CD4-positive, alpha-beta T cell treated with Interleukin-10 for 1 hour (primary cell): ENCODE data around the gene SHISA7.
"Not testable (repeated sequence)": the region's sequence is repeated elsewhere in the genome, so short reads cannot be mapped to it uniquely, and the experiment has no call there.

ENCODE experiments used
- DNase-seq: peaks from one replicate; pipeline ENCODE4 v3.0.0-alpha.2; 2020

Gene SHISA7

GRCh38 chr19:55408533-55408872, 34.6 kb downstream of the SHISA7 start:
- no peak for DNase-seq

DNA sequence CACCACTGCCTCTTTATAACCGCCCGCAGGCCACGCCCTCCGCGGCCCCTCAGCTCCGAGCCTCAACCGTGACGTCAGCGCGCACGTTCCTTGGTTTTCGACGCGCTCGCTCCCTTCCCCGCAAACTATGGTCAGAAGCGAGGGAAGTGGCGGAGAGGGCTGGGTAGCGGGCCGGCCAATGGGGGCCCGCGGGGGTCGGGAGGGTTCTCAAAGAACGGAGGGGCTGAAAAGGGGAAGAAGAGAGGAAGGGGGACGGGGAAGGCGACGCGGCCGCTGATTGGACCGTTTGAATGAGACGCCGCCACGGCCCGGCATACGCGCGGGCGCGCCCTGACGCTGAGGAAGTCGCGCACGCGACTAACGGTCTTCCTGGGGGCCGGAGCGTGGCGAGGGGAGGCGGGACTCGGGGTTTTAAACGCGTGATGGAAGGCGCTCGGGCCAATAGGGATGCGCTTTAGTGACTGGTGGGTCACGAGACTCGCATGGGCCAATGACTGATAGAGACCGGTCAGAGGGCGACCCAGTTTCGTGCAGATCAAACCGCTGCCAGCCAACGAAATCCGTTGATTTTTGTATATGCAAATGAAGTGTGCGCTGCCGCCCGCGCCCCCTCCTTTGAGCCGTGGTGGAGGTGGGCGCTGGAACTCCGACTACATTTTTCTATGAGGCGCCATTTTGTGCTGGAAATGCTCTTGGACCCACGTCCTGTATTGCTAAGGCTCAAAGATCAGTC, 35.1 kb downstream of the SHISA7 start:
- DNase-seq: peak; percentile 99

GRCh38 chr19:55407550-55407799, 35.6 kb downstream of the SHISA7 start, which contains the start of gene UBE2S:
Gene UBE2S (minus strand): TSS chr19:55407788. CDS start chr19:55407589, 199 bp downstream.
- not testable (repeated sequence) for DNase-seq

- peak; percentile 20 for DNase-seq
These were observed 36.1 kb downstream of the SHISA7 start for GRCh38 chr19:55406826-55407549.

DNA sequence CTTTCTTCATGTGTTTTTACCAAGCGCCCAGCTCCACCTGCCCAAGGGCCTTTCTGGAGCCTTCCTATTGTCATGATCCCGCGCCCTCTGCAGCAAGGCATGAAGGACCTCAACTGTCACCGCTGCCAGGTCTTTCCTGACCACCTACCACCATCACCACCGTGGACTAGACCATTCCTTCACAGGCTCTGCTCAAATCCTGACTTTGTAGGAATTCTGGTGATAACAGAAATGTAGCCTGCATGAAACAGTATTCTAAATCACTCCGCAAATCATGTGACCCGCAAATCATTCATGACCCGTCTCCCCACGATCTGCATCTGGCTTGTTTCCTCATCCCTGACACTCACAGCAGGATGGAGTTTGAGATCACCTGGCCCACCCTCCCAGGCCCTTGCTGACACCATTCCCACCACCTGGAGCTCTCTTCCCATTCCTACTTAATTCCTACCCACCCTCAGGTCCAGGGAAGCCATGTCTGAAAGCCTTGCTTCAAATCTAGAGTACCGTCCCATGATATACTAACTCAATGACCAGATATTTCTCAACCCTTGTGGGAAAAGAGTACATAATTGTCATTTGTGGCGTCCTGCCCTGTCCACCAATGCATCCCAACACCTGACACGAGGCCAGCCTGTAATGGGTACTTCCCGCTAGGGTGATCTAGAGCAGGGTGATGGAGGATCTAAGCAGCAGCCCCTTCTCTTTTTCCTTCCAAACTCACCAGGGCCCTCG, 36.8 kb downstream of the SHISA7 start:
- peak; percentile 19 for DNase-seq

GRCh38 chr19:55405638-55406037, 37.5 kb downstream of the SHISA7 start:
- DNase-seq: no peak

GRCh38 chr19:55402509-55402908, 40.6 kb downstream of the SHISA7 start:
- no peak for DNase-seq

- not testable (repeated sequence) for DNase-seq
These were observed 41.7 kb downstream of the SHISA7 start for GRCh38 chr19:55401390-55401789.

DNA sequence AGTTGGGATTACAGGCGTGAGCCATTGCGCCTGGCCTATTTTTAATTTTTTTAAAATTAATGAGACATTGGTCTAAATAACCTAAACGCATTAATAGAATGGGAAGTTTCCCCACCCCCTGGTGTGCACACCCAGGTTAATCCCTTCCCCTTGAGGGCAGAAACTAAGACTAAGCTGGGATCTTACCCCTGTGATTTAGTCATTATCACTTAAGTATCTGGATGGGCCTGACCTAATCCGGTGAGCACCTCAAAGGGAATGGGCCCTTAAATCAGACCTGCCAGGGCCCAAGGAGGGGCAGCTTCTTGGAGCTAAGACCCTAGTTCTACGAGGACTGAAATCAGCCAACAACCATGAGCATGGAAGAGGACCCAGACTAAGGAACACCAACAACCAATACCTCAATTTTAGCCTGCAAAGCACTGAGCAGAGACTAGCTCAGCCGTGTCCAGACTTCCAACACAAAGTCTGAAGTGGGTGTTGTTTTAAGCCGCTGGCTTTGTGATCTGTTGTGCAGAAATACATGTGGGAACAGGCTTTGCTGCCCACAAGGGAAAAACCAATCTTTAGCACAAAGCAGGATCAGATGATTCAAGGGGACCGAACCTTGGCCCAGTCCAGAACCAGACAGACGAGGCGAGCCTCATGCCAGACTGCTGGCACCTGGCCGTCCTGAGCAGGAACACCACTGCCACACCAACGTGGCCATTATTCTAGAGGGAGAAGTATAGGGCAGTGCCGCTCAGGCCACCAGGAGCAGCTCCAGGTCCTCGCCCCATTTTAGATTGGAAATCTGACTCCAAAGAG, 42.6 kb downstream of the SHISA7 start:
- peak; percentile 9 for DNase-seq

DNA sequence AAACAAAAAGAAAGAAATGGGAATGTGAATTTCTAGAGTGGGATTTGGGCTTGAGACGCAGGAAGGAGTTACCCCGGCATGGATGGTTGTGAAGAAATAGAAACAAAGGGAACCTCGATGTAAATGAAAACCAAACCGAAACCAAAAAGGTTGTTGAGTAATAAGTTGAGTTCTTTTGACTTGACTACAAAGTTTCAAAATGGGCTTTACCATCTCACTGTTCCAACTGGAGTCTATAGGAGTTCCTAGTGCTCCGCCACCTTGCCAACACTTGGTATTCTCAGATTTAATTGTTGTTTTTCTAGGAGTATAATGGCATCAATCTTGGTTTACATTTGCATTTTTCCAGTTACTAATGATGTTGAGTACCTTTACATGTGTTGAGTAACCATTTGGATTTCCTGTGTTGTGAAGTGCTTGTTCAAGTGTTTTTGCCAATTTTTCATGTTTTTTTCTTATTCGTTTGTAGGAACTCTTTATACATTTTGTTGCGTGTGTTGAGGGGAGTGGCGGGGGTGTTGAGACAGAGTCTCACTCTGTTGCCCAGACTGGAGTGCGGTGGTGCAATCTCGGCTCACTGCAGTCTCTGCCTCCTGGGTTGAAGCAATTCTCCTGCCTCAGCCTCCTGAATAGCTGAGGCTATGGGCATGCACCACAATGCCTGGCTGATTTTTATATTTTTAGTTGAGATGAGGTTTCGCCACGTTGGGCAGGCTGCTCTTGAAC, 44.7 kb downstream of the SHISA7 start:
- peak; percentile 15 for DNase-seq

DNA sequence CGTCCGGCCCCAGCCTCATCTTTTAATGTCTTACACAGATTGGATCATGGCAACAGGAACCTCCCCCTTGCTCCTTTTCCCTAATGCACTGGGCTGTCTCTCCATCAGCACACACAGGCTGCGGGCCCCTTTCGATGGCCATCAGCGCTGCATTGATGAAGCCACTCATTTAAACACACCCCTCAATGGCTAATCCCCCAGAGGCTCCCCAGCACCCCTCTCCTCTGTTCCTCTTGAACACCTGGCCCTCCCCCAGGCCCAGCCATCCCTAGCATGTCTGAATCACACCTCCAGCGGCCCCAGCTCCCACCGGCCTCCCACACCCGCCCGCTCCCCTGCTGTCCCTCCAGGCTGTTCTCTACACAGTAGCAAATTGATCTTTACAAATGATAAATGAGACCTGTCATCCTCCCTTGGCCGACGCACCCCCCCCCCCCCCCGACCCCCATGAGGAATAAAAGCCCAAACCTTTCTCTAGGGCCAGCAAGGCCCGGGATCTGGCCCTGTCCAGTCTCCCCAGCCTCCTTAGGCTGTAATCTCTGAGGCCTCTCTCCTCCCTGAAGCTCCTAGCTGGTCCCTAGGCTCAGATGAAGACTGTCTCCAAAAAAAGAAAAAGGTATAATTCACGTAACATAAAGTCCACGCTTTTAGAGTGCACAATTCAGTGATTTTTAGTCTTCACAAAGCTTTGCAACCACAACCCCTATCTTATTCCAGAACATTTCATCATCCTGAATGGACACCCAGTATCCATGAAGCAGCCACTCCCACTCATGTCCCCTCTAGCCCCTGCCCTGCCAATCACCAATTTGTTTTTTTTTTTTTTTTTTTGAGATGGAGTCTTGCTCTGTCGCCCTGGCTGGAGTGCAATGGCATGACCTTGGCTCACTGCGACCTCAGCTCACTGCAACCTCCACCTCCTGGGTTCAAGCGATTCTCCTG, 50.0 kb downstream of the SHISA7 start:
- no peak for DNase-seq

GRCh38 chr19:55391702-55392615, 51.1 kb downstream of the SHISA7 start:
- DNase-seq: no peak

GRCh38 chr19:55391191-55391670, 51.9 kb downstream of the SHISA7 start:
- no peak for DNase-seq

GRCh38 chr19:55390461-55390880, 52.6 kb downstream of the SHISA7 start:
- DNase-seq: no peak

- no peak for DNase-seq
These were observed 53.4 kb downstream of the SHISA7 start for GRCh38 chr19:55389386-55390317.

GRCh38 chr19:55387736-55388497, 55.2 kb downstream of the SHISA7 start:
- DNase-seq: no peak

- DNase-seq: no peak
These were observed 56.6 kb downstream of the SHISA7 start for GRCh38 chr19:55386493-55386971.
